Measurements from ENCODE around the gene ADGRL2.

Gene ADGRL2

DNA sequence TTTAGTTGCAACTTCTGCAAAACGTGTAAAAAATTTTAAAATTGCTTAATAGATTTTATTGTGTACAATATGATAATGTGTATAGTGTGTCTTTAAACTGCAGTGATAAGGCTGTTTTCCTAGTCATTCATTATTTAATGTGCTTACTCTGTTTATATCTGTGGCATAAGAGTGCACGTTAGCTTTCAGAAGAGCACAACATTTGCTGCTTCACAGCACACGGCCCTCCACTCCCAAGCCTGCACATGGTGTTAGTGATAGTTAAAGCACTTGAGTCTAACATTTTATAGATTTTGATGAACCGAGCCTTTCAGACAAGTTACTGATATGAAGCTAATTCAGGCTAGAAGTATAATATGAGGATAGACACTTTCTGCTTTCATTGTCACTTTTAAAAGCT, 120.6 kb downstream of the ADGRL2 start:
- no peak overlapping the region for H3K9ac ChIP-seq (ENCODE audit: low read depth, low read length)
- no peak overlapping the region for H3K27ac ChIP-seq (ENCODE audit: low read length)

DNA sequence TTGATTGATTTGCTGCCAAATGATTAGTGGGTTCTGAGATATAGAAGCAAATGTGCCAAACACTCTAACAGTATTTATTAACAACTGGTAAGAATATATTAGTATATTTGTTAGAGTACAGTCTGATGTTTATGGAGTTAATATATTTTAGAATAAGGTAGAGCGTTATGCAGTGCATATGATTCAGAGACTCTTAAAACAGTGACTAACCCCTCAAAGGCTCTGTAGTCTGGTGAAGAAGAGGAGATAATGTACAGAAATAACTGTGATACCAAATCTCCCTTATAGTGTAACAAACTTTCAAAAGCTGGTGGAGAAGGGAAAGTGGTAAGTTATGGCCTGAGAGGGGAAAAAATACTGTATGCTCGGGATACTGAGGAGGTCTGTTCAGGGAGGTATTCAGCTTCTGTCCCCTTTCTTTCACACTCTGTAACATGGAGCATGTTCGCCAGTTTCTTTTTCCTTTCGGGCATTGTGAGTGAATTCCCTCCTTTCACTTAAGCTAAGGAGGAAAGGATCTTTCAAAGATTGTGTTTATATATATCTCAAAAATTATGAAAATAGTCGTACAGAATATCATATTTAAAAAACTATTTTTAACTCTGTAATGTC, 121.2 kb downstream of the ADGRL2 start:
- H3K27me3 ChIP-seq (ENCODE audit: insufficient read depth, low read length): no peaks in the 10 kb centered on the region
- H3K4me1 ChIP-seq (ENCODE audit: insufficient read depth, low read length): peaks cover 44% of the 10 kb centered on the region; the same call in 1 of the 2 replicates

More for the DNA sequence above, 120.6 kb downstream of the ADGRL2 start:
- Histone ChIP-seq H3K36me3 (ENCODE audit: insufficient read depth, low read depth, low read length) (peaks cover 7% of the 10 kb centered on the region; the same call in 1 of the 2 replicates), H3K4me1 (ENCODE audit: insufficient read depth, low read length) (peaks cover 38% of the 10 kb centered on the region; the same call in 1 of the 2 replicates), H3K9me3 (ENCODE audit: insufficient read depth, low read depth, low read length) (no peaks in the 10 kb centered on the region), H3K4me3 (ENCODE audit: low read length) (no peak overlapping the region), H3K27me3 (ENCODE audit: insufficient read depth, low read length) (no peaks in the 10 kb centered on the region)

DNA sequence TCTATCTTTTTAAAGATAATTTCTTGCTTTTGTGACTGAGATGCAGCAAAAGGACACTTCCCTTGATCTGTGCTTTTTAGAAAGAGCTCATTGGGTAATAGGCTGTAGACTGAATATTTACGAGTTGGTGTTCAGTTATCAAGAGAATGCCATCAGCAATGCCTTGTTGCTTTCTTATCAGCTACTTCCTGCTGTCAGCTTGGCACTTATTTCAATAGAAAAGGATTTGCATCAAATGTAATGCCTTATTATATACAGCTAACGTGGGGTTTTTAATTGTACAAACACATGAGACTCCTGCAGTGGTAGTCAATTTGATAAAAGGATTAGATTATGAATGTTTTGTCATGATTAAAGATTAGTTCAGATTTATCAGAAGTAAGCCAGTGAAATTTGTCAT, 122.2 kb downstream of the ADGRL2 start:
- H3K9ac ChIP-seq (ENCODE audit: low read depth, low read length): no peak overlapping the region
- no peaks in the 10 kb centered on the region for H3K9me3 ChIP-seq (ENCODE audit: insufficient read depth, low read depth, low read length)
- no peak overlapping the region for H3K27ac ChIP-seq (ENCODE audit: low read length)
- no peaks in the 10 kb centered on the region for H3K27me3 ChIP-seq (ENCODE audit: insufficient read depth, low read length)
- H3K4me3 ChIP-seq (ENCODE audit: low read length): no peak overlapping the region
- peaks cover 45% of the 10 kb centered on the region; the same call in 1 of the 2 replicates for H3K4me1 ChIP-seq (ENCODE audit: insufficient read depth, low read length)
- H3K36me3 ChIP-seq (ENCODE audit: insufficient read depth, low read depth, low read length): peaks cover 3% of the 10 kb centered on the region; the same call in 1 of the 2 replicates

More for the DNA sequence above, 121.2 kb downstream of the ADGRL2 start:
- no peaks in the 10 kb centered on the region for H3K9me3 ChIP-seq (ENCODE audit: insufficient read depth, low read depth, low read length)
- H3K4me3 ChIP-seq (ENCODE audit: low read length): no peak overlapping the region
- H3K36me3 ChIP-seq (ENCODE audit: insufficient read depth, low read depth, low read length): peaks cover 7% of the 10 kb centered on the region; the same call in 1 of the 2 replicates
- no peak overlapping the region for H3K27ac ChIP-seq (ENCODE audit: low read length)
- H3K9ac ChIP-seq (ENCODE audit: low read depth, low read length): no peak overlapping the region

DNA sequence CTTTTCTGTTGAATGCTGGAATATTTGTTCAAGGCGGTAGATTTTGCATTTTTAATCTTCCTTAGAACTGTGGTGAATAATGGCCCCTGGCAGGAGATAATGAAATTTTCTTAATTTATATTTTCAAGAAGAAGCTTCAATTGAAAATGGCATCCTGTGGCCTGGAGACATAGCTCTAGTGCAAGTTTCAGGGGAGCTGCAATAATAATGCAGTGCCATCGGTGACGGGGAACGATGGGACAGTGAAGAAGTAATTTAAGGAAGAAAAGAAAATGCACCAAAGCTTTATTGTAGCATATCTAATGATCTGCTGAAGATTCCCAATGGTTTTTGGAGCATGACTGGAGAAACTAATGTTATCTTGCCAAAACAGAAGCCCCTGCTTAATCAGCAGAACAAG, 128.4 kb downstream of the ADGRL2 start:
- Histone ChIP-seq H3K27ac (ENCODE audit: low read length) (no peak overlapping the region), H3K9me3 (ENCODE audit: insufficient read depth, low read depth, low read length) (no peaks in the 10 kb centered on the region), H3K36me3 (ENCODE audit: insufficient read depth, low read depth, low read length) (no peaks in the 10 kb centered on the region), H3K9ac (ENCODE audit: low read depth, low read length) (no peak overlapping the region), H3K4me1 (ENCODE audit: insufficient read depth, low read length) (peaks cover 18% of the 10 kb centered on the region; the same call in 1 of the 2 replicates), H3K4me3 (ENCODE audit: low read length) (no peak overlapping the region), H3K27me3 (ENCODE audit: insufficient read depth, low read length) (no peaks in the 10 kb centered on the region)

DNA sequence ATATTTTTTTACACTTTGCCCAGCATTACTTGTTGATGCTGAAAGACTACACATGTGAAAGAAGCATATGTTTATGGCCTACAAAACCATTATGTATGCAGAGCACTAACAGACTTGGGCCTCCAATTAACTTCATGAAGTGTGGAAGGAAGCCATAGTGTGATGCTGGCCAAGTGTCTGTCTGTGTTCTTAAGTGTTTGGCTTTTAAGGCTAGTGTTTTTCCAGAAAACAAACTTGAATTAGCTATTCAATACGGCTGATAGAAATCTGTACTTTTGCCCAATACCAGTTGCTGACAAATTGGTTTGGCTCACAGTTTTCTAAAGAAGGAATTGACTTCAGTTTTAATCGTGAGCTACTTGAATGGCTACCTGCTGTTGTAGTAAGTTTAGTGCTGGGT, 136.1 kb downstream of the ADGRL2 start:
- Histone ChIP-seq H3K27me3 (ENCODE audit: insufficient read depth, low read length) (no peaks in the 10 kb centered on the region), H3K9me3 (ENCODE audit: insufficient read depth, low read depth, low read length) (no peaks in the 10 kb centered on the region), H3K4me1 (ENCODE audit: insufficient read depth, low read length) (no peaks in the 10 kb centered on the region), H3K4me3 (ENCODE audit: low read length) (no peak overlapping the region), H3K27ac (ENCODE audit: low read length) (no peak overlapping the region), H3K9ac (ENCODE audit: low read depth, low read length) (no peak overlapping the region), H3K36me3 (ENCODE audit: insufficient read depth, low read depth, low read length) (peaks cover 27% of the 10 kb centered on the region)

DNA sequence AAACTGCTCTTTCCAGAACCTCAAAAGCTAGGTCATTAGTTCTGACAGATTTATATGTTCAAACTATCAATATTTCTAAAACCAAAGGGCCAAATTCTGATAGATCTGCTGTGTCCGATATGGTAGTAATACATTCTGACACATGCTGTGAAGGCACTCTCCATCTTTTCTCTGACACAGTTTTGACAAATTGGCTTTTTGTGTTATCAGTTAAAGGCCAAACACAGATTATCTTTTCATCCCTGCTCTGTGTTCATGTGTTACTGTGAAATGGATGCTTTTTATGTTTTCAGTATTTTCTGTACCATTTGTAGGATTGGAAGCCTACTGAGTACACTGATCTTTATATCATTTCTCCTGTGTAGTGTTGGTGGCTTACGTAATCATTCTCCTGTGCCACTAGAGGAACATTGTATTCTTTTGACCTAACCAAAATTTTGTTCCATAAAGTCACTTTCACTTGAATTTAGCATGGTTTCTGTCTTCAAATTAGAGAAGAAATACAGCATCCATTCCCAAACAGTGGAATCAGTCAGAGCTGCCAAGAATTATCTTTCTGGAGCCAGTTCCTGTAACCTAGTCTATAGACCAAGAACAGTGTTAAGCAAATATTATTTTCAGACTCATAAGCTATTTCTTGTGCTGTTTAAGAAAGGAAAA, 137.2 kb downstream of the ADGRL2 start:
- no peaks in the 10 kb centered on the region for H3K27me3 ChIP-seq (ENCODE audit: insufficient read depth, low read length)
- no peak overlapping the region for H3K4me3 ChIP-seq (ENCODE audit: low read length)
- no peaks in the 10 kb centered on the region for H3K4me1 ChIP-seq (ENCODE audit: insufficient read depth, low read length)
- no peaks in the 10 kb centered on the region for H3K9me3 ChIP-seq (ENCODE audit: insufficient read depth, low read depth, low read length)
- H3K9ac ChIP-seq (ENCODE audit: low read depth, low read length): no peak overlapping the region
- peaks cover 29% of the 10 kb centered on the region for H3K36me3 ChIP-seq (ENCODE audit: insufficient read depth, low read depth, low read length)
- H3K27ac ChIP-seq (ENCODE audit: low read length): no peak overlapping the region

DNA sequence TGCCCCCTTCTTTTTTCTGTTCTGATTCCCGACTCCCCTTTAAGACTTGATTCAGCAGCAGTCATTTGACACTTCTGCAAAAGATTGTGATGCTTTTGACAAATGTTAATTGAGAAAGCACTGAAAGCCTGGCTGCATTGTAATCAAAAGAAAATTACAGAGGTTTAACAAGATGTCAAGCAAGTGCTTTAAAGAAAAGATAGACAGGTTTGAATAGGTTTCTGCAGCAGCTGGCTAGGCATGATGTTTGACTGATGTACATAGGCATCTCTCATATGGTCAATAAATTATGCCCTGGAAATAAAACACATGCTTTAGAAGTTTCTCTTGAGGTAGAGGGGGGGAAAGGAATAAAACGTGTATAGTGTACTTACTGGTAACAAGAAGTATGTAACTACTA, 147.8 kb downstream of the ADGRL2 start:
- no peaks in the 10 kb centered on the region for H3K4me1 ChIP-seq (ENCODE audit: insufficient read depth, low read length)

DNA sequence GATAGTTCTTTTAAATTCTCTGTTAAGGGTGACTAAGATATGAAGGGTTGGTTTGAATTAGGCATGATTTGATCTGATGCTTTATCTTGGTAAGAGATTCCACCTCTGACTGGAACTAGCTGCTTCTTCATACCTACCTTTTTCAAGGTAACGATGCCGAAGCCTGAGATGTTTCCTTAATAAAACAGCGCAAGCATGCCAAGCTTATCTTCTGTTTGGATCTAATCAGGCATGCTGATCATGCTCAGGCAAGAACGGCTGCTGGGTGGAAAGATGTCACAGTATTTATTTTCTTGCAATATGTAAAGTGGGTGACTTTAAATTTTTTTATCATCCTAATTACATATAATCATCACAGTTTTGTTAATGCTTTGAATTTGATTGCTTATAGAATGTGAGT, 148.7 kb downstream of the ADGRL2 start:
- Histone ChIP-seq H3K27ac (ENCODE audit: low read length) (no peak overlapping the region), H3K9me3 (ENCODE audit: insufficient read depth, low read depth, low read length) (no peaks in the 10 kb centered on the region), H3K4me1 (ENCODE audit: insufficient read depth, low read length) (no peaks in the 10 kb centered on the region), H3K4me3 (ENCODE audit: low read length) (no peak overlapping the region), H3K36me3 (ENCODE audit: insufficient read depth, low read depth, low read length) (peaks cover 57% of the 10 kb centered on the region), H3K27me3 (ENCODE audit: insufficient read depth, low read length) (no peaks in the 10 kb centered on the region), H3K9ac (ENCODE audit: low read depth, low read length) (no peak overlapping the region)

More for the DNA sequence above, 147.8 kb downstream of the ADGRL2 start:
- Histone ChIP-seq H3K4me3 (ENCODE audit: low read length) (no peak overlapping the region), H3K9me3 (ENCODE audit: insufficient read depth, low read depth, low read length) (no peaks in the 10 kb centered on the region), H3K27ac (ENCODE audit: low read length) (no peak overlapping the region), H3K36me3 (ENCODE audit: insufficient read depth, low read depth, low read length) (peaks cover 54% of the 10 kb centered on the region), H3K9ac (ENCODE audit: low read depth, low read length) (no peak overlapping the region), H3K27me3 (ENCODE audit: insufficient read depth, low read length) (no peaks in the 10 kb centered on the region)

DNA sequence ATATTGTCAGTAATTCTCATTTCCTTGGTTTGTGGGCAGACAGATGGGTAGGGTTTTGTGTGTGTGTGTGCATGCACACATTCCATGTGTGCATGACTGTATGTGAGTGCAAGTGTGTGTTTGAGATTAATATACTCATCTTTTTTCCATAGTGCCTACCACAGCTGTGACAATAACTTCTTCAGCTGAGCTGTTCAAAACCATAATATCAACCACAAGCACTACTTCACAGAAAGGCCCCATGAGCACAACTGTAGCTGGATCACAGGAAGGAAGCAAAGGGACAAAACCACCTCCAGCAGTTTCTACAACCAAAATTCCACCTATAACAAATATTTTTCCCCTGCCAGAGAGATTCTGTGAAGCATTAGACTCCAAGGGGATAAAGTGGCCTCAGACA, 149.3 kb downstream of the ADGRL2 start:
- Histone ChIP-seq H3K4me1 (ENCODE audit: insufficient read depth, low read length) (no peaks in the 10 kb centered on the region), H3K9me3 (ENCODE audit: insufficient read depth, low read depth, low read length) (no peaks in the 10 kb centered on the region), H3K4me3 (ENCODE audit: low read length) (no peak overlapping the region), H3K9ac (ENCODE audit: low read depth, low read length) (no peak overlapping the region), H3K27me3 (ENCODE audit: insufficient read depth, low read length) (no peaks in the 10 kb centered on the region), H3K27ac (ENCODE audit: low read length) (no peak overlapping the region), H3K36me3 (ENCODE audit: insufficient read depth, low read depth, low read length) (peaks cover 63% of the 10 kb centered on the region)

DNA sequence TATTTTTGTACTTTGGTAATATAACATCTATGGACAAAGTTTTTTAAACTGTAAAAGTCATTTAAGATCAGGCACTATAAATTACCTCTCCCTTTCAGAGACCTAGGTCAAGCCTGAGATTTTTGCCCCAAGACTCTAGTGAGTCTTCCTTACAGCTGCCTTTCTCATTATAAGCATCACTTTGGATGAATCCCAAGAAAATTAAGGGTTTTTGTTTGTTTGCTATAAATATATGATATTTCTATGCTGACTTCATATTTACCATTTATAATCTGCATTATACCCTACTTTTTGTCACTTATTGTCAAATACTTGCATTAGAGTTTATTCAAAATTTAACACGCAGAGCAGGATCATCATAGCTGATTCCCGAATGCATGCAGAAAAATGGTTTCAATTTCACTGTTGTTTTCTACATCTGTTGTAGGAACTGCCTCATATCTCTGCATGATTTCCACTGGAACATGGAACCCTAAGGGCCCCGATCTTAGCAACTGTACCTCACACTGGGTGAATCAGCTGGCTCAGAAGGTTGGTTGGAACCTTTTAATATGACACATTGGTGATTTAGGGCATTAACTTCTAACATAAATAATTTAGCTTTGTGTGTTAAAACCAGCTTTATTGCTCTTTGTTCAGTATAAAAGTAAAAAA, 150.0 kb downstream of the ADGRL2 start:
- Histone ChIP-seq H3K36me3 (ENCODE audit: insufficient read depth, low read depth, low read length) (peaks cover 68% of the 10 kb centered on the region), H3K27me3 (ENCODE audit: insufficient read depth, low read length) (no peaks in the 10 kb centered on the region), H3K27ac (ENCODE audit: low read length) (no peak overlapping the region), H3K9ac (ENCODE audit: low read depth, low read length) (no peak overlapping the region), H3K4me1 (ENCODE audit: insufficient read depth, low read length) (no peaks in the 10 kb centered on the region), H3K4me3 (ENCODE audit: low read length) (no peak overlapping the region), H3K9me3 (ENCODE audit: insufficient read depth, low read depth, low read length) (no peaks in the 10 kb centered on the region)

DNA sequence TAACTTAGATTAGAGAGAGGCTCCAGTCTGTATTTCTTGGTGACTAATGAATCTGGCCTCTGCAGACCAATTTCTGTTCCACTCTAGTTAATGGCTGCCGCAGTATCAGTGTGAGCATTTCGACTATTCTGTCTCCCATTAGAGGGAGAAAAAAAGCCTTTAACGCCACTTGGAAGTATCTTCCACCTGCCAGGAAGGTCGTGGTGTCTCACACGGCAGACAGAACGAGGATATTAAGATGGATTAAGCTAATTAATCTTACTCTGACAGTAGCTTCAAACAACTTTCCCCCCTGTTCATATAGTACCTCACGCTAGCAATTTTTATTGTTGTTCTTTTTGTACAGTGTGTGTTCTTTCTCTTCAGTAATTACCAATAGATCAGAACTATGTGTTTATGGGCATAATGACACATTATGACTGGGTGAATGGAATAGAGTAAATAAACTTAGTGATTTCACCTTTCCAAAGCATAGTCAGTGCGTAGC, 153.8 kb downstream of the ADGRL2 start:
- H3K27ac ChIP-seq (ENCODE audit: low read length): no peak overlapping the region
- peaks cover 94% of the 10 kb centered on the region for H3K36me3 ChIP-seq (ENCODE audit: insufficient read depth, low read depth, low read length)
- no peak overlapping the region for H3K4me3 ChIP-seq (ENCODE audit: low read length)
- no peak overlapping the region for H3K9ac ChIP-seq (ENCODE audit: low read depth, low read length)
- no peaks in the 10 kb centered on the region for H3K4me1 ChIP-seq (ENCODE audit: insufficient read depth, low read length)
- no peaks in the 10 kb centered on the region for H3K27me3 ChIP-seq (ENCODE audit: insufficient read depth, low read length)
- peaks cover 3% of the 10 kb centered on the region for H3K9me3 ChIP-seq (ENCODE audit: insufficient read depth, low read depth, low read length)

All from iPS-20b (cell line).